Measurements from ENCODE around the gene DCBLD2. TPM values are rescaled to one million over a fixed set of nuclear protein-coding genes. Genes with fewer than 3 reads are reported as not detected.

Gene DCBLD2
- total and polyA plus RNA-seq, 2 of the 13 experiments (the other 11 are each of a cell fraction or from before 2014, with no cell fraction given), result 43.8 to 56.9 TPM

GRCh38 chr3:98782824-98783500 is 118.5 kb downstream of the DCBLD2 start (continued):
- TF ChIP-seq ZNF282 (IDR thresholded peaks at IDR 0.05; ENCODE audit: partially characterized antibody) (no peak), PAXIP1 (CRISPR knock-in tag; conservative IDR thresholded peaks at IDR 0.05) (peak; percentile 74), ZNF101 (CRISPR knock-in tag; IDR thresholded peaks at IDR 0.05; ENCODE audit: borderline replicate concordance, low read depth) (no peak), ZBTB34 (CRISPR knock-in tag; IDR thresholded peaks at IDR 0.05) (no peak; the same call in 1 of the 2 replicates), ZNF574 (CRISPR knock-in tag; IDR thresholded peaks at IDR 0.05) (no peak), ZNF30 (CRISPR knock-in tag; IDR thresholded peaks at IDR 0.05) (no peak), ZNF18 (CRISPR knock-in tag; IDR thresholded peaks at IDR 0.05; ENCODE audit: insufficient replicate concordance) (peak; percentile 11), TARDBP (CRISPR knock-in tag; IDR thresholded peaks at IDR 0.05) (peak; percentile 12; the same call in 1 of the 2 replicates), ZNF891 (CRISPR knock-in tag; IDR thresholded peaks at IDR 0.05) (no peak), IRF2 (CRISPR knock-in tag; IDR thresholded peaks at IDR 0.05) (0 out of 2 replicates have a peak, but pooled peaks have one; percentile 29), ZNF646 (CRISPR knock-in tag; IDR thresholded peaks at IDR 0.05) (peak; percentile 46; the same call in 1 of the 2 replicates)

Data from HepG2 (cell line).